Progenitor cell of endocrine pancreas (in vitro differentiated cells): Measurements from ENCODE around the gene HP1BP3. TPM values are rescaled to one million over a fixed set of nuclear protein-coding genes. Genes with fewer than 3 reads are reported as not detected.

ENCODE experiments used
- DNase-seq: peaks from one replicate; pipeline ENCODE4 v3.0.0; 2021; ENCODE audit warnings: low spot score; ENCODE audit not compliant: unreplicated experiment
- H3K27ac Mint-ChIP-seq: 2 replicates; pipeline ENCODE4 v1.8.0; 2021; ENCODE audit warnings: mild to moderate bottlenecking, moderate library complexity, mixed read lengths
- H3K27me3 Mint-ChIP-seq: 2 replicates; pipeline ENCODE4 v1.8.0; 2021; ENCODE audit warnings: mixed read lengths
- H3K36me3 Mint-ChIP-seq: 2 replicates; pipeline ENCODE4 v1.8.0; 2022; ENCODE audit warnings: mixed read lengths; ENCODE audit not compliant: insufficient read depth
- H3K4me1 Mint-ChIP-seq: 2 replicates; pipeline ENCODE4 v1.8.0; 2021; ENCODE audit warnings: low read depth, mixed read lengths
- H3K4me3 Mint-ChIP-seq: 2 replicates; pipeline ENCODE4 v1.8.0; 2021; ENCODE audit warnings: low read depth, mild to moderate bottlenecking, moderate library complexity, mixed read lengths
- H3K9me3 Mint-ChIP-seq: 2 replicates; pipeline ENCODE4 v1.8.0; 2021; ENCODE audit warnings: low read depth, mixed read lengths
- CTCF ChIP-seq: fragments of 200-600 bp; sonication (generic); IDR thresholded peaks from one replicate; pipeline ENCODE4 v1.5.0; 2021; ENCODE audit warnings: antibody characterized with exemption, mild to moderate bottlenecking; ENCODE audit not compliant: unreplicated experiment
- total RNA-seq: library from RNA; stranded (reverse); gene quantifications from 2 replicates; pipeline ENCODE4 v1.2.1, GENCODE V29; 2021

The HP1BP3 gene
- total RNA-seq, 1 donor from 2014 or later: 385 TPM

GRCh38 chr1:20726932-20727745, 60.0 kb downstream of the HP1BP3 start:
- H3K27me3 Mint-ChIP-seq: peaks cover 47% of the 10 kb centered on the region
- TF ChIP-seq CTCF: no peak
- no peak for DNase-seq
- no peaks in the 10 kb centered on the region for H3K36me3 Mint-ChIP-seq
- no peak overlapping the region for H3K4me3 Mint-ChIP-seq
- H3K9me3 Mint-ChIP-seq: no peaks in the 10 kb centered on the region
- H3K27ac Mint-ChIP-seq: peak overlapping the region; percentile 79
- H3K4me1 Mint-ChIP-seq: peaks cover 5% of the 10 kb centered on the region

GRCh38 chr1:20726118-20726911, 60.8 kb downstream of the HP1BP3 start:
- DNase-seq: no peak
- H3K4me1 Mint-ChIP-seq: peaks cover 5% of the 10 kb centered on the region
- H3K27ac Mint-ChIP-seq: no peak overlapping the region
- peaks cover 45% of the 10 kb centered on the region for H3K27me3 Mint-ChIP-seq
- no peaks in the 10 kb centered on the region for H3K9me3 Mint-ChIP-seq
- no peak overlapping the region for H3K4me3 Mint-ChIP-seq
- TF ChIP-seq CTCF: no peak
- H3K36me3 Mint-ChIP-seq: no peaks in the 10 kb centered on the region

- Mint-ChIP-seq H3K27ac (no peak overlapping the region), H3K36me3 (no peaks in the 10 kb centered on the region), H3K9me3 (no peaks in the 10 kb centered on the region), H3K4me3 (no peak overlapping the region), H3K4me1 (peaks cover 5% of the 10 kb centered on the region), H3K27me3 (peaks cover 43% of the 10 kb centered on the region)
- no peak for TF ChIP-seq CTCF
- no peak for DNase-seq
These were observed 61.7 kb downstream of the HP1BP3 start for GRCh38 chr1:20725189-20726117.

GRCh38 chr1:20724364-20725188, 62.5 kb downstream of the HP1BP3 start:
- no peak overlapping the region for H3K4me3 Mint-ChIP-seq
- peaks cover 44% of the 10 kb centered on the region for H3K27me3 Mint-ChIP-seq
- H3K4me1 Mint-ChIP-seq: peaks cover 5% of the 10 kb centered on the region
- no peak overlapping the region for H3K27ac Mint-ChIP-seq
- DNase-seq: no peak
- no peaks in the 10 kb centered on the region for H3K36me3 Mint-ChIP-seq
- H3K9me3 Mint-ChIP-seq: no peaks in the 10 kb centered on the region
- no peak for TF ChIP-seq CTCF
